ENCODE results near the gene BATF2. TPM values are rescaled to one million over a fixed set of nuclear protein-coding genes. Genes with fewer than 3 reads are reported as not detected.

Gene BATF2
- polyA plus RNA-seq, 1 of the 3 experiments (the other 2 are of a cell fraction): 0.20 TPM

- no peak for TF ChIP-seq SMC3 (IDR thresholded peaks at IDR 0.05; ENCODE audit: low read depth, low read length)
- TF ChIP-seq REST (IDR thresholded peaks at IDR 0.05; ENCODE audit: low read depth, low read length): no peak
- no peak for TF ChIP-seq RFX5 (IDR thresholded peaks at IDR 0.05; ENCODE audit: low read length)
- TF ChIP-seq CTCF (IDR thresholded peaks at IDR 0.05): no peak
- no peak for TF ChIP-seq RAD21 (IDR thresholded peaks at IDR 0.05; ENCODE audit: low read length)
- no peak for TF ChIP-seq USF2 (IDR thresholded peaks at IDR 0.05; ENCODE audit: borderline replicate concordance, low read depth, low read length)
- TF ChIP-seq EZH2phosphoT487 (IDR thresholded peaks at IDR 0.05; ENCODE audit: borderline replicate concordance, low read depth): no peak
- no peak for TF ChIP-seq FOSL2 (IDR thresholded peaks at IDR 0.05; ENCODE audit: borderline replicate concordance, low read depth)
- Histone ChIP-seq H3K9me2 (no peaks in the 10 kb centered on the region), H3K9ac (no peak overlapping the region), H3K4me3 (ENCODE audit: low read depth in 2 of 2, low read length in 1 of 2) (no peak overlapping the region), H3K9me3 (no peaks in the 10 kb centered on the region), H3K36me3 (replicated peaks in 1 of 2; ENCODE audit: control insufficient read depth in 1 of 2, insufficient read depth in 2 of 2, low read length in 1 of 2) (peaks cover 8 to 13% of the 10 kb centered on the region in 2 experiments), H3K27ac (ENCODE audit: low read depth in 2 of 2, low read length in 1 of 2) (no peak overlapping the region), H3K27me3 (ENCODE audit: insufficient read depth) (no peaks in the 10 kb centered on the region), H3K4me1 (ENCODE audit: control insufficient read depth in 1 of 2, insufficient read depth in 2 of 2, low read depth in 1 of 2, low read length in 1 of 2) (peaks cover 5 to 7% of the 10 kb centered on the region in 2 experiments; a peak in 2 of 4 replicates), H4K20me1 (ENCODE audit: insufficient read depth) (no peaks in the 10 kb centered on the region), H3F3A (replicated peaks; ENCODE audit: insufficient read depth) (peaks cover 12% of the 10 kb centered on the region), H2AFZ (ENCODE audit: low read depth) (no peak overlapping the region), H3K79me2 (ENCODE audit: insufficient read depth) (peaks cover 30% of the 10 kb centered on the region), H3K4me2 (no peak overlapping the region)
- POLR2A ChIA-PET: no interaction called here
- 85% methylated on average over 7 of the region's 23 CpGs for WGBS (ENCODE audit: low lambda C conversion rate)
- CTCF ChIA-PET: no interaction called here
- no peak for DNase-seq
Measured at GRCh38 chr11:65043881-65044501, 47.2 kb upstream of the BATF2 start.

- WGBS (ENCODE audit: low lambda C conversion rate): 87% methylated on average over 6 of the region's 6 CpGs
- H3K4me1 ChIP-seq (ENCODE audit: control insufficient read depth in 1 of 2, insufficient read depth in 2 of 2, low read depth in 1 of 2, low read length in 1 of 2): peaks cover 5 to 7% of the 10 kb centered on the region in 2 experiments; a peak in 2 of 4 replicates
- H3K36me3 ChIP-seq (replicated peaks in 1 of 2; ENCODE audit: control insufficient read depth in 1 of 2, insufficient read depth in 2 of 2, low read length in 1 of 2): peaks cover 8 to 21% of the 10 kb centered on the region in 2 experiments
- H3K27me3 ChIP-seq (ENCODE audit: insufficient read depth): no peaks in the 10 kb centered on the region
- H3K9ac ChIP-seq: no peak overlapping the region
- no peak for DNase-seq
- H3K9me2 ChIP-seq: no peaks in the 10 kb centered on the region
- H3K27ac ChIP-seq (ENCODE audit: low read depth in 2 of 2, low read length in 1 of 2): no peak overlapping the region
- CTCF ChIA-PET: interaction anchor here (1.3 kb wide), 1 partner anchor 32 kb away, joined by 3 read pairs; no protein-coding TSS in a partner anchor
- peaks cover 12% of the 10 kb centered on the region for H3F3A ChIP-seq (replicated peaks; ENCODE audit: insufficient read depth)
- H2AFZ ChIP-seq (ENCODE audit: low read depth): no peak overlapping the region
- H3K4me3 ChIP-seq (ENCODE audit: low read depth in 2 of 2, low read length in 1 of 2): no peak overlapping the region
- no peaks in the 10 kb centered on the region for H3K9me3 ChIP-seq
- H4K20me1 ChIP-seq (ENCODE audit: insufficient read depth): no peaks in the 10 kb centered on the region
- POLR2A ChIA-PET: no interaction called here
- peaks cover 30% of the 10 kb centered on the region for H3K79me2 ChIP-seq (ENCODE audit: insufficient read depth)
- peak overlapping the region; percentile 93 for H3K4me2 ChIP-seq
- no peak for TF ChIP-seq ELF1 (IDR thresholded peaks at IDR 0.05)
- no peak for TF ChIP-seq PBX3 (IDR thresholded peaks at IDR 0.05)
- TF ChIP-seq RXRA (IDR thresholded peaks at IDR 0.05; ENCODE audit: borderline replicate concordance, low read depth): no peak
- TF ChIP-seq TEAD4 (IDR thresholded peaks at IDR 0.05; ENCODE audit: borderline replicate concordance, insufficient read depth): no peak
- no peak for TF ChIP-seq REST (IDR thresholded peaks at IDR 0.05; ENCODE audit: low read depth, low read length)
- TF ChIP-seq MEF2A (IDR thresholded peaks at IDR 0.05; ENCODE audit: borderline replicate concordance, low read depth): no peak
- no peak for TF ChIP-seq TCF12 (IDR thresholded peaks at IDR 0.05)
Measured at GRCh38 chr11:65042891-65043290, 46.1 kb upstream of the BATF2 start.

All from SK-N-SH (cell line).